Right atrium auricular region (tissue), 2 donors: Measurements from ENCODE around the gene RBCK1. TPM values are rescaled to one million over a fixed set of nuclear protein-coding genes. Genes with fewer than 3 reads are reported as not detected.

Source experiments
- DNase-seq: peaks from one replicate; pipeline ENCODE4 v3.0.0-alpha.2; 2019; ENCODE audit warnings: low spot score
- H3K27ac ChIP-seq, 2 donors: fragments of 200-600 bp; sonication (generic); 1 replicate in 1 of 2; 2 replicates in 1 of 2; pipeline ENCODE4 v1.5.1; 2016 to 2019
- H3K27me3 ChIP-seq, 2 donors: fragments of 200-600 bp; sonication (generic); one replicate each; pipeline versions ENCODE4 v1.5.1 to v1.6.0; 2017 to 2019
- H3K36me3 ChIP-seq: fragments of 200-600 bp; sonication (generic); one replicate; pipeline ENCODE4 v1.5.1; 2016
- H3K4me1 ChIP-seq, 2 donors: fragments of 200-600 bp; sonication (generic); one replicate each; pipeline versions ENCODE4 v1.5.1 to v1.6.0; 2017 to 2019
- H3K4me3 ChIP-seq, 2 donors: fragments of 200-600 bp; sonication (generic); 1 replicate in 1 of 2; 2 replicates in 1 of 2; pipeline ENCODE4 v1.5.1; 2017 to 2019; ENCODE audit warnings: mild to moderate bottlenecking in 1 of 2, moderate library complexity in 1 of 2
- H3K9me3 ChIP-seq, 2 donors: fragments of 200-600 bp; sonication (generic); one replicate each; pipeline ENCODE4 v1.5.1; 2019
- total RNA-seq, 2 donors: library from RNA; depleted of rRNA; stranded (reverse); fragments of >200 nt; gene quantifications; one replicate each; pipeline ENCODE4 v1.1.0, GENCODE V29; 2016
- TF ChIP-seq, protein P1 (sequence below), 2 donors: fragments of 200-600 bp; sonication (generic); IDR thresholded peaks; one replicate each; pipeline ENCODE4 v1.5.1; 2019; ENCODE audit warnings: antibody characterized with exemption in 2 of 2

Gene RBCK1
- total RNA-seq, 2 donors from 2014 or later = 43.6 to 48.8 TPM

DNA sequence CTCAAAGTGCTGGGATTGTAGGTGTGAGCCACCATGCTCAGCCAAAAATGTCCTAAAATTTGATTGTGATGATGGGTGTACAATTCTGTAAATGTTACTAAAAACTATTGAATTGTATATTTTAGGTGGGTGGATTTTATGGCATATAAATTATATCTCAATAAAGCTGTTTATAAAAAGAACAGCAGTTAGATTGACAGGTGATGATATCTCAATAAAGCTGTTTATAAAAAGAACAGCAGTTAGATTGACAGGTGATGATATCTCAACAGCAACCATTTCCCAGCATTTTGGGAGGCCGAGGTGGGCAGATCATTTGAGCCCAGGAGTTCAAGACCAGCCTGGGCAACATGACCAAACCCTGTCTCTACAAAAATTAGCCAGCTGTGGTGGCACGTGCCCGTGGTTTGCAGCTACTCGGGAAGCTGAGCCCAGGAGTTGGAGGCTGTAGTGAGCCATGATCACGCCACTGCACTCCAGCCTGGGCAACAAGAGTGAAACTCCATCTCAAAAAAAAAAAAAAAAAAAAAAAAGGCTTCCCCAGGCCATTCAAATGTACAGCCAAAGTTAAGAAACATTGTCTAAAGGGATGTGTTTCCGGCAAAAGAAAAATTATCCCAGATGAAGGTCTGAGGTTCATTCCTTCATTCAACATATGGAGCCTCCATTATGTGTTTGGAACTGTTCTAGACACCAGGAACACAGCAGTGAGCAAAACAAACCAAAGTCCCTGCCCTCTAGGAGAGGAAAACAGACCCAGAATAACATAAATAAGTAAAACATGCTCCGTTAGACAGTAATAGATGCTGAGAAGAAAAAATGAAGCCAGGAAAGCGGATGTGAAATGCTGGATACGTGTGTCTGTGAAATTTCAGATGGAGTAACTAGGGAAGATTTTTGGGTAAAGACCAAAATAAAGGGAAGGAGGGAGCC is 1.6 kb upstream of the RBCK1 start:
- Histone ChIP-seq H3K9me3 (no peaks in the 10 kb centered on the region), H3K27ac (peak overlapping the region in 1 of 2 donors; percentile 94), H3K36me3 (peaks cover 13% of the 10 kb centered on the region), H3K27me3 (no peaks in the 10 kb centered on the region), H3K4me1 (peaks cover 0 to 25% of the 10 kb centered on the region in 2 donors), H3K4me3 (no peak overlapping the region)
- no peak for DNase-seq
- TF ChIP-seq, protein P1, sequence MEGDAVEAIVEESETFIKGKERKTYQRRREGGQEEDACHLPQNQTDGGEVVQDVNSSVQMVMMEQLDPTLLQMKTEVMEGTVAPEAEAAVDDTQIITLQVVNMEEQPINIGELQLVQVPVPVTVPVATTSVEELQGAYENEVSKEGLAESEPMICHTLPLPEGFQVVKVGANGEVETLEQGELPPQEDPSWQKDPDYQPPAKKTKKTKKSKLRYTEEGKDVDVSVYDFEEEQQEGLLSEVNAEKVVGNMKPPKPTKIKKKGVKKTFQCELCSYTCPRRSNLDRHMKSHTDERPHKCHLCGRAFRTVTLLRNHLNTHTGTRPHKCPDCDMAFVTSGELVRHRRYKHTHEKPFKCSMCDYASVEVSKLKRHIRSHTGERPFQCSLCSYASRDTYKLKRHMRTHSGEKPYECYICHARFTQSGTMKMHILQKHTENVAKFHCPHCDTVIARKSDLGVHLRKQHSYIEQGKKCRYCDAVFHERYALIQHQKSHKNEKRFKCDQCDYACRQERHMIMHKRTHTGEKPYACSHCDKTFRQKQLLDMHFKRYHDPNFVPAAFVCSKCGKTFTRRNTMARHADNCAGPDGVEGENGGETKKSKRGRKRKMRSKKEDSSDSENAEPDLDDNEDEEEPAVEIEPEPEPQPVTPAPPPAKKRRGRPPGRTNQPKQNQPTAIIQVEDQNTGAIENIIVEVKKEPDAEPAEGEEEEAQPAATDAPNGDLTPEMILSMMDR (IDR thresholded peaks at IDR 0.05) = no peak

DNA sequence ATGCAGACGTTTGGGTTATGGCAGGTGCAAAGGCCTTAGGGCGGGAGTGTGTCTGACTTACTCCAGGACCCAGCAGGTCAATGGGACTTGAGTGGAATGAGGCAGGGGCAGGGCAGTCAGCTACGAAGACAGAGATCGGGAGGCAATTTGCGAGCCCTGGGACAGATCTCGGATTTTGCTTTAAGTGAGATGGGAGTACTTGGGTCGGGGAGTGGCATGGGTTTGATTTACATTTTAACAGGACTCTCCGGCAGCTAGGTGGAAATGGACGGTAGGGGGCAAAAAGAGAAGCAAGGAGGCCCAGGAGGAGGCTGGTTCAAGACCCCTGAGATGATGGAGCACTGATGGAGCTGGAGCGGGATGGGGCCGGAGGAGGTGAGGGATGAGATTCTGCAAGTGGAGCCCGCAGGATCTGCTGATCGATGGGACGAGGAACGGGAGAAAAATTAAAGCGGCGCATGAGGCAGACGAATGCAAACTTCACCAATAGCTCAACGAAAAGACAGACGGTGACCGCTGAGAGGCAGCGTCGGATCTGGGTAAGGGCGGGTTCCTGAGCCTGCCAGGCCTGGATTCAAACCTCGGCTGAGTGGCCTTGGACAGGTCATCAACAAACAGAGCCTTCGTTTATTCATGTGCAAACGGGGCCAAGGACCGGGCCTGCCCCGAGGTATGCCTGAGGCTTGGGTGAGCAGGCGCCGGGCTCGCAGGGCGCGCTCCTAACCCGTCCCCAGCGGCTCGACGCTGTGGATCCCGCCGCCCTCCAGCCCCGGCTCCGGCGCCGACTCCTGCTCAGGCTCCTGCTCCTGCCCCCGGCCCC is 756 bp upstream of the RBCK1 start:
- Histone ChIP-seq H3K4me1 (peaks cover 0 to 25% of the 10 kb centered on the region in 2 donors), H3K4me3 (peak overlapping the region; percentile 42 to 86), H3K9me3 (no peaks in the 10 kb centered on the region), H3K36me3 (peaks cover 13% of the 10 kb centered on the region), H3K27ac (peak overlapping the region; percentile 88 to 94), H3K27me3 (no peaks in the 10 kb centered on the region)
- TF ChIP-seq, protein P1 (IDR thresholded peaks at IDR 0.05) = no peak
- DNase-seq = peak; percentile 81

DNA sequence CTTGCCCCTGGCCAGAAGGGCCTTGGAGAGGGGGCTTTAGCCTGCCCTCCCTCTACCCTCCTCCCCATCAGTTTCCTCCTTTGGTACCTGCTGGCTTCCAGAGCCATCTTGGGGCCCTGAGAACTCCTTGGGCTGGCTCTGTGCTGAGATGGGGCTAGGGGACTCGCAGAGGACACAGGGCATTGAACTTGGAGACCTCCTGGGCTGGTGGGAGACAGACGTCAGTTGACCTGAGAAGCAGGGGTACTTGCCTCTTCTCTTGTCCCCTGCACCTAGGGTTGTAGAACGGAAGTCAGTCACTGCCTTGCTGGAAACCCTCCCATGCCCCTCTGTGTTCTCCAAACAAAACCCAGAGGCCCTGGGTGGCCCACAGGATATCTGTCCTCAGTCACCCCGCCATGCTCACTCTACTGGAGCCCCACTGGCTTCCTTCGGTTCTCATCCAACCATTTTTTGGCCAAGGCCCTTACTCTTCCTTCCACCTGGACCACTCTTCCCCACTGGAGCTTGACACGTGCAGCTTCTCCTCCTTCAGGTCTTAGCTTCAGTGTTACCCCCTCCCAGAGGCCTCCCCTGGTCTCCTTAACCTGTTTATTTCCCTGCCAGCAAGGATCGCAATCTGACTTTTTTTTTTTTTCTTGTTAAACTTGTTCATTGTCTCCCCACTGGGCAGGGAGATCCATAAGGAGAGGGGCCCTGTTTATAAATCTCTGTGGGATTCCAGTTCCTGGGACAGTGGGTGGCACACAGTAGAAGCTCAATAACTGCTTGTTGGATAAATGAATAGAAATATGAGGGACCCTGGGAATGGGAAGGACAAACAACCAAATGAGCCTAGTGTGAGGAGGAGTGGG is 971 bp downstream of the RBCK1 start:
- peaks cover 0 to 25% of the 10 kb centered on the region in 2 donors for H3K4me1 ChIP-seq
- peak overlapping the region; percentile 86 to 89 for H3K4me3 ChIP-seq
- DNase-seq = no peak
- H3K9me3 ChIP-seq = no peaks in the 10 kb centered on the region
- peaks cover 13% of the 10 kb centered on the region for H3K36me3 ChIP-seq
- no peaks in the 10 kb centered on the region for H3K27me3 ChIP-seq
- TF ChIP-seq, protein P1 (IDR thresholded peaks at IDR 0.05) = no peak
- H3K27ac ChIP-seq = peak overlapping the region; percentile 88 to 94

DNA sequence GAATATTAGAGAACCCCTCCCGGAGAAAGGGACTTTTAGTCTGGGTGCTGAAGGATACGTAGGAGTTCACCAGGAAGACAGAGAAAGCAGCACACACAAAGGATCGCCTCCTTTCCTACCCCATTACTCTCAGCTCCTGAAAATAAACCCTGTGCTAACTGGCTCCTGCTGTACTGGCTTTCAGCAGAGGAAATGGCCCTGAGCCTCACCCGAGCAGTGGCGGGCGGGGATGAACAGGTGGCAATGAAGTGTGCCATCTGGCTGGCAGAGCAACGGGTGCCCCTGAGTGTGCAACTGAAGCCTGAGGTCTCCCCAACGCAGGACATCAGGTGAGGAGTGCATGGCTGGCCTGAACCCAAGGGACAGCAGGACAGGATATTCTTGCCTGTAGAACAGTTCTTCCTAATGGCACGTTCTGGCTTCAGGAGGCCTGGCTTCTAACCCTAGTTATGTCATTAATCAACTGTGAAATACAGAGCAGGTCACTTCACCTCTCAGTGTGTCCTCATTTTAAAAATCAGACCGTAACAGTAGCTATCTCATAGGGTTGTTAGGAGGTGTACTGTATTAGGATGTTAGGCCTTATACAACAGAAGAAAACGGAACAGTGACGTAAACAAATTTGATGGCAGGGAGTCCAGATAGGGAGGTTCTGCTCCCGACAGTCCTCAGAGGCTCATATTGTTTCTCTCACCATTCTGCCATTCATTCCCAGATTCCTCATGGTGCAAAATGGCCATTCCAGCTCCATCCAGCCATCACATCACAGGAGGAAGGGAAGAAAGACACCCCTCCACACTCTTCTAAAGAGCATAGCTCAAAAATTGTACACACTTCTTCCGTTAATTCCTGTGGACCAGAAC is 1.8 kb downstream of the RBCK1 start:
- no peaks in the 10 kb centered on the region for H3K27me3 ChIP-seq
- no peaks in the 10 kb centered on the region for H3K9me3 ChIP-seq
- TF ChIP-seq, protein P1 (IDR thresholded peaks at IDR 0.05) = no peak
- no peak overlapping the region for H3K27ac ChIP-seq
- peaks cover 13% of the 10 kb centered on the region for H3K36me3 ChIP-seq
- peaks cover 0 to 25% of the 10 kb centered on the region in 2 donors for H3K4me1 ChIP-seq
- peak overlapping the region in 1 of 2 donors; percentile 86 for H3K4me3 ChIP-seq
- DNase-seq = no peak
